Muscle of leg (tissue), 11 donors: ENCODE data around the gene ZNF341. TPM values are rescaled to one million over a fixed set of nuclear protein-coding genes. Genes with fewer than 3 reads are reported as not detected.

ENCODE experiments used
- DNase-seq: peaks from one replicate; pipeline ENCODE4 v3.0.0; 2013
- H3K27ac ChIP-seq: one replicate; pipeline ENCODE4 v1.5.1; 2013; ENCODE audit warnings: mild to moderate bottlenecking, low read length, control low read depth
- H3K27me3 ChIP-seq: one replicate; pipeline ENCODE4 v1.6.1; 2013; ENCODE audit warnings: low read length; ENCODE audit not compliant: control insufficient read depth, insufficient read depth
- H3K36me3 ChIP-seq: one replicate; pipeline ENCODE4 v1.6.1; 2013; ENCODE audit warnings: low read length; ENCODE audit not compliant: control insufficient read depth, insufficient read depth
- H3K4me1 ChIP-seq: one replicate; pipeline ENCODE4 v1.6.1; 2013; ENCODE audit warnings: low read length; ENCODE audit not compliant: control insufficient read depth, insufficient read depth
- H3K4me3 ChIP-seq: one replicate; pipeline ENCODE4 v1.5.1; 2013; ENCODE audit warnings: low read length, control low read depth
- H3K9me3 ChIP-seq: replicated peaks from 2 replicates; pipeline ENCODE4 v1.6.1; 2013; ENCODE audit warnings: low read depth, low read length; ENCODE audit not compliant: control insufficient read depth
- WGBS: methylation state at CpG from one replicate; pipeline ENCODE4 v1.1.5; 2013; ENCODE audit warnings: missing lambda C conversion rate; ENCODE audit not compliant: insufficient coverage; 5-methylcytosine and 5-hydroxymethylcytosine counted together
- polyA plus RNA-seq, 8 donors: library from polyadenylated mRNA; unstranded; fragments of 120-200 nt; gene quantifications; one replicate each; pipeline versions ENCODE4 v1.2.1 to v1.2.3, GENCODE V29; 2013; ENCODE audit warnings: inconsistent platforms in 1 of 8, low replicate concordance in 1 of 8; ENCODE audit not compliant: insufficient read length in 8 of 8, insufficient read depth in 1 of 8
- total RNA-seq: library from RNA; stranded (reverse); fragments of 120-200 nt; gene quantifications from one replicate; pipeline ENCODE4 v1.2.4, GENCODE V29; 2013

Gene ZNF341
- total and polyA plus RNA-seq, 9 donors, result 1.3 to 3.2 (median 2.8) TPM

GRCh38 chr20:33822991-33823390 lies 91.2 kb downstream of the ZNF341 start:
- H3K9me3 ChIP-seq, result no peaks in the 10 kb centered on the region
- peaks cover 7% of the 10 kb centered on the region for H3K4me1 ChIP-seq
- 100% methylated on average over 1 of the region's 5 CpGs for WGBS
- H3K36me3 ChIP-seq, result no peaks in the 10 kb centered on the region
- H3K27me3 ChIP-seq, result no peaks in the 10 kb centered on the region
- no peak for DNase-seq
- H3K4me3 ChIP-seq, result no peak overlapping the region
- H3K27ac ChIP-seq, result no peak overlapping the region

GRCh38 chr20:33824852-33825251 lies 93.1 kb downstream of the ZNF341 start:
- no peaks in the 10 kb centered on the region for H3K9me3 ChIP-seq
- no peaks in the 10 kb centered on the region for H3K27me3 ChIP-seq
- no peak for DNase-seq
- H3K4me3 ChIP-seq, result no peak overlapping the region
- H3K27ac ChIP-seq, result no peak overlapping the region
- WGBS, result no CpG with 5 or more reads among the region's 1 CpG
- H3K4me1 ChIP-seq, result peaks cover 22% of the 10 kb centered on the region
- H3K36me3 ChIP-seq, result no peaks in the 10 kb centered on the region

- H3K27ac ChIP-seq, result no peak overlapping the region
- H3K4me3 ChIP-seq, result no peak overlapping the region
- H3K4me1 ChIP-seq, result peaks cover 29% of the 10 kb centered on the region
- WGBS, result 97% methylated on average over 3 of the region's 3 CpGs
- H3K36me3 ChIP-seq, result no peaks in the 10 kb centered on the region
- no peaks in the 10 kb centered on the region for H3K9me3 ChIP-seq
- DNase-seq, result no peak
- H3K27me3 ChIP-seq, result no peaks in the 10 kb centered on the region
Measured at GRCh38 chr20:33825340-33826269, 93.8 kb downstream of the ZNF341 start.

GRCh38 chr20:33826270-33826897 lies 94.6 kb downstream of the ZNF341 start:
- Histone ChIP-seq H3K4me3 (no peak overlapping the region), H3K27me3 (no peaks in the 10 kb centered on the region), H3K36me3 (no peaks in the 10 kb centered on the region), H3K27ac (no peak overlapping the region), H3K4me1 (peaks cover 31% of the 10 kb centered on the region), H3K9me3 (no peaks in the 10 kb centered on the region)
- no peak for DNase-seq
- WGBS, result 87% methylated on average over 2 of the region's 5 CpGs

GRCh38 chr20:33827109-33827508 lies 95.3 kb downstream of the ZNF341 start:
- Histone ChIP-seq H3K9me3 (no peaks in the 10 kb centered on the region), H3K4me1 (peaks cover 38% of the 10 kb centered on the region), H3K4me3 (no peak overlapping the region), H3K27me3 (no peaks in the 10 kb centered on the region), H3K36me3 (no peaks in the 10 kb centered on the region), H3K27ac (no peak overlapping the region)
- DNase-seq, result no peak
- WGBS, result no CpG with 5 or more reads among the region's 2 CpGs

- Histone ChIP-seq H3K9me3 (no peaks in the 10 kb centered on the region), H3K4me3 (no peak overlapping the region), H3K27ac (no peak overlapping the region), H3K36me3 (no peaks in the 10 kb centered on the region), H3K27me3 (no peaks in the 10 kb centered on the region), H3K4me1 (peaks cover 42% of the 10 kb centered on the region)
- WGBS, result 44% methylated on average over 3 of the region's 4 CpGs
- DNase-seq, result no peak
Measured at GRCh38 chr20:33827634-33828325, 96.0 kb downstream of the ZNF341 start.

- Histone ChIP-seq H3K27ac (no peak overlapping the region), H3K4me3 (no peak overlapping the region)
Measured at GRCh38 chr20:33828326-33828844, 96.6 kb downstream of the ZNF341 start.

GRCh38 chr20:33828967-33829560 lies 97.3 kb downstream of the ZNF341 start:
- WGBS, result 0% methylated on average over 1 of the region's 3 CpGs
- H3K36me3 ChIP-seq, result no peaks in the 10 kb centered on the region
- no peaks in the 10 kb centered on the region for H3K27me3 ChIP-seq
- peak; percentile 46 for DNase-seq
- H3K9me3 ChIP-seq, result no peaks in the 10 kb centered on the region
- no peak overlapping the region for H3K4me3 ChIP-seq
- H3K27ac ChIP-seq, result peak overlapping the region; percentile 8
- peaks cover 50% of the 10 kb centered on the region for H3K4me1 ChIP-seq

More at GRCh38 chr20:33828326-33828844, 96.6 kb downstream of the ZNF341 start:
- no peaks in the 10 kb centered on the region for H3K36me3 ChIP-seq
- DNase-seq, result peak; percentile 54
- peaks cover 47% of the 10 kb centered on the region for H3K4me1 ChIP-seq
- H3K9me3 ChIP-seq, result no peaks in the 10 kb centered on the region
- H3K27me3 ChIP-seq, result no peaks in the 10 kb centered on the region
- 38% methylated on average over 1 of the region's 9 CpGs for WGBS

GRCh38 chr20:33829636-33830035 lies 97.8 kb downstream of the ZNF341 start:
- DNase-seq, result no peak
- Histone ChIP-seq H3K4me1 (peaks cover 50% of the 10 kb centered on the region), H3K27me3 (no peaks in the 10 kb centered on the region), H3K27ac (no peak overlapping the region), H3K4me3 (no peak overlapping the region), H3K9me3 (no peaks in the 10 kb centered on the region), H3K36me3 (peaks cover under 1% of the 10 kb centered on the region)
- WGBS, result 71% methylated on average over 2 of the region's 3 CpGs
